Measurements from ENCODE around the gene DPT.

- no peak for TF ChIP-seq PKNOX1 (IDR thresholded peaks at IDR 0.05)
- TF ChIP-seq BHLHE40 (IDR thresholded peaks at IDR 0.05; ENCODE audit: borderline replicate concordance) = no peak
- TF ChIP-seq NFRKB (IDR thresholded peaks at IDR 0.05) = no peak
- no peak for TF ChIP-seq FOXK2 (IDR thresholded peaks at IDR 0.05)
- no peak for TF ChIP-seq CTBP1 (IDR thresholded peaks at IDR 0.05; ENCODE audit: borderline replicate concordance)
- no peak for TF ChIP-seq ELF4 (IDR thresholded peaks at IDR 0.05)
- TF ChIP-seq ZNF384 (IDR thresholded peaks at IDR 0.05) = no peak
- TF ChIP-seq LEF1 (IDR thresholded peaks at IDR 0.05; ENCODE audit: borderline replicate concordance) = no peak
- no peak for TF ChIP-seq FOXA1 (IDR thresholded peaks at IDR 0.05)
- TF ChIP-seq SUZ12 (IDR thresholded peaks at IDR 0.05) = no peak
- no peak for TF ChIP-seq FOXM1 (IDR thresholded peaks at IDR 0.05; ENCODE audit: borderline replicate concordance)
- no peak for TF ChIP-seq TARDBP (IDR thresholded peaks at IDR 0.05)
- TF ChIP-seq SP1 (IDR thresholded peaks at IDR 0.05) = no peak
- no peak for TF ChIP-seq L3MBTL2 (conservative IDR thresholded peaks at IDR 0.05)
Measured at GRCh38 chr1:168726281-168726680, 2.7 kb downstream of the DPT start.

Data from HEK293T (cell line).